ENCODE measurements around the gene OTOP2. TPM values are rescaled to one million over a fixed set of nuclear protein-coding genes. Genes with fewer than 3 reads are reported as not detected.

Gene OTOP2
- total RNA-seq, 4 donors from 2014 or later: 0.38 to 1.4 (median 0.41) TPM; not detected in 1

GRCh38 chr17:74971069-74971841 is 47.2 kb downstream of the OTOP2 start:
- H3K36me3 ChIP-seq: no peaks in the 10 kb centered on the region
- no peaks in the 10 kb centered on the region for H3K9me3 ChIP-seq
- WGBS, 2 donors: 75 to 76% methylated on average over 2 to 3 of the region's 8 CpGs
- peak overlapping the region; percentile 52 to 87 (median 64) for H3K4me3 ChIP-seq
- TF ChIP-seq POLR2A (IDR thresholded peaks at IDR 0.05): no peak
- TF ChIP-seq CTCF (IDR thresholded peaks at IDR 0.05): no peak
- peak overlapping the region; percentile 40 to 78 (median 66) for H3K27ac ChIP-seq
- DNase-seq: no peak
- H3K4me1 ChIP-seq: peaks cover 17 to 53% (median 22%) of the 10 kb centered on the region in 3 donors
- peaks cover 0 to 61% (median 1%) of the 10 kb centered on the region in 4 donors for H3K27me3 ChIP-seq
- intact Hi-C loops (cut with DNase I): no loop called here

- WGBS, 2 donors: 67% methylated on average over 1 of the region's 9 CpGs; no CpG with 5 or more reads in 1 of the 2 donors
- intact Hi-C loops (cut with DNase I): no loop called here
- Histone ChIP-seq H3K9me3 (no peaks in the 10 kb centered on the region), H3K4me3 (peak overlapping the region; percentile 52 to 87 (median 64)), H3K27ac (peak overlapping the region; percentile 40 to 78 (median 60)), H3K4me1 (peaks cover 17 to 53% (median 22%) of the 10 kb centered on the region in 3 donors), H3K36me3 (no peaks in the 10 kb centered on the region), H3K27me3 (peaks cover 0 to 61% (median 1%) of the 10 kb centered on the region in 4 donors)
- DNase-seq: no peak
- no peak for TF ChIP-seq POLR2A (IDR thresholded peaks at IDR 0.05)
- no peak for TF ChIP-seq CTCF (IDR thresholded peaks at IDR 0.05)
Observed at GRCh38 chr17:74971842-74972106, 47.7 kb downstream of the OTOP2 start.

GRCh38 chr17:74972107-74972972 is 48.3 kb downstream of the OTOP2 start, which contains the start of gene HID1:
HID1 (minus strand) TSS chr17:74972759; CDS start chr17:74972656, 103 bp downstream.
- TF ChIP-seq POLR2A (IDR thresholded peaks at IDR 0.05) (peak in 1 of 4 donors; percentile 29), CTCF (IDR thresholded peaks at IDR 0.05) (no peak)
- no peaks in the 10 kb centered on the region for H3K9me3 ChIP-seq
- DNase-seq: no peak
- WGBS, 2 donors: 1 to 2% methylated on average over 9 to 13 of the region's 95 CpGs
- intact Hi-C loops (cut with DNase I): no loop called here
- peaks cover 0 to 61% (median 1%) of the 10 kb centered on the region in 4 donors for H3K27me3 ChIP-seq
- peak within 1 kb of the TSS; percentile 52 to 87 (median 64) for H3K4me3 ChIP-seq
- no peaks in the 10 kb centered on the region for H3K36me3 ChIP-seq
- peak within 1 kb of the TSS; percentile 40 to 78 (median 60) for H3K27ac ChIP-seq
- H3K4me1 ChIP-seq: peaks cover 17 to 53% (median 22%) of the 10 kb centered on the region in 3 donors

GRCh38 chr17:74972973-74973328 is 48.9 kb downstream of the OTOP2 start:
- peak overlapping the region; percentile 52 to 87 (median 64) for H3K4me3 ChIP-seq
- peaks cover 17 to 51% (median 22%) of the 10 kb centered on the region in 3 donors for H3K4me1 ChIP-seq
- DNase-seq: no peak
- peaks cover 0 to 61% (median 1%) of the 10 kb centered on the region in 4 donors for H3K27me3 ChIP-seq
- H3K27ac ChIP-seq: peak overlapping the region in 1 of 4 donors; percentile 49
- H3K9me3 ChIP-seq: no peaks in the 10 kb centered on the region
- no peak for TF ChIP-seq CTCF (IDR thresholded peaks at IDR 0.05)
- no peak for TF ChIP-seq POLR2A (IDR thresholded peaks at IDR 0.05)
- WGBS, 2 donors: 5 to 10% methylated on average over 8 to 17 of the region's 17 CpGs
- no peaks in the 10 kb centered on the region for H3K36me3 ChIP-seq
- intact Hi-C loops (cut with DNase I): no loop called here

GRCh38 chr17:74975943-74976342 is 51.9 kb downstream of the OTOP2 start:
- intact Hi-C loops (cut with DNase I): no loop called here
- Histone ChIP-seq H3K27ac (no peak overlapping the region), H3K9me3 (no peaks in the 10 kb centered on the region), H3K27me3 (peaks cover 0 to 44% (median 1%) of the 10 kb centered on the region in 4 donors), H3K36me3 (no peaks in the 10 kb centered on the region), H3K4me1 (peaks cover 11 to 24% (median 14%) of the 10 kb centered on the region in 3 donors), H3K4me3 (no peak overlapping the region)
- DNase-seq: no peak
- TF ChIP-seq CTCF (IDR thresholded peaks at IDR 0.05) (no peak), POLR2A (IDR thresholded peaks at IDR 0.05) (no peak)
- WGBS, 2 donors: 56 to 73% methylated on average over 4 of the region's 4 CpGs
